Astrocyte (in vitro differentiated cells and primary cell): ENCODE results near the gene GNS.

Experiments
- CTCF ChIP-seq: IDR thresholded peaks from 2 replicates; pipeline ENCODE4 v1.5.1; 2011; ENCODE audit warnings: low read depth, mild to moderate bottlenecking, inconsistent platforms, low read length, moderate library complexity; ENCODE audit not compliant: insufficient read depth
- EZH2 ChIP-seq: IDR thresholded peaks from 2 replicates; pipeline ENCODE4 v1.6.1; 2012; ENCODE audit warnings: mild to moderate bottlenecking, low read length, inconsistent platforms; ENCODE audit not compliant: insufficient read depth

DNA sequence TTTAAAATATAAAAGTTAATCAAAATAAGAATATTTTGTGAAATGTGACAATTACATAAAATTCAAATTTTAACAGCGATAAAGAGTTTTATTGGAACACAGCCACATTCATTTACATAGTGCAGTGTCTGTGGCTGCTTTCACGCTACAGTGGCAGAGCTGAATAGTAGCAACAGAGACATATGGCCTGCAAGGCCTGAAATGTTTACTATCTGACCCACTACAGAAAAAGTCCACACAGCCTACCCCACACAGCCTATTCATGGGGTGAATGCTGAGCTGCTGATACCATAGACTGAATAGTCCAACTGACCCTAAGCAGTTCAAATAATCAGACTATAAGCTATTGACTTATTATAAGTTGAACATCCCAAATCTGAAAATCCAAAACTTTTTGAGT is 13.2 kb downstream of the GNS start:
- TF ChIP-seq CTCF = no peak
- TF ChIP-seq EZH2 = no peak
